GM21447 (cell line): Measurements from ENCODE around the gene CDH18.

ENCODE experiments used
- ATAC-seq: cut with Tn5 transposase; IDR thresholded peaks from one replicate; pipeline ENCODE4 v1.9.1; 2021; ENCODE audit not compliant: unreplicated experiment

CDH18 gene, protein sequence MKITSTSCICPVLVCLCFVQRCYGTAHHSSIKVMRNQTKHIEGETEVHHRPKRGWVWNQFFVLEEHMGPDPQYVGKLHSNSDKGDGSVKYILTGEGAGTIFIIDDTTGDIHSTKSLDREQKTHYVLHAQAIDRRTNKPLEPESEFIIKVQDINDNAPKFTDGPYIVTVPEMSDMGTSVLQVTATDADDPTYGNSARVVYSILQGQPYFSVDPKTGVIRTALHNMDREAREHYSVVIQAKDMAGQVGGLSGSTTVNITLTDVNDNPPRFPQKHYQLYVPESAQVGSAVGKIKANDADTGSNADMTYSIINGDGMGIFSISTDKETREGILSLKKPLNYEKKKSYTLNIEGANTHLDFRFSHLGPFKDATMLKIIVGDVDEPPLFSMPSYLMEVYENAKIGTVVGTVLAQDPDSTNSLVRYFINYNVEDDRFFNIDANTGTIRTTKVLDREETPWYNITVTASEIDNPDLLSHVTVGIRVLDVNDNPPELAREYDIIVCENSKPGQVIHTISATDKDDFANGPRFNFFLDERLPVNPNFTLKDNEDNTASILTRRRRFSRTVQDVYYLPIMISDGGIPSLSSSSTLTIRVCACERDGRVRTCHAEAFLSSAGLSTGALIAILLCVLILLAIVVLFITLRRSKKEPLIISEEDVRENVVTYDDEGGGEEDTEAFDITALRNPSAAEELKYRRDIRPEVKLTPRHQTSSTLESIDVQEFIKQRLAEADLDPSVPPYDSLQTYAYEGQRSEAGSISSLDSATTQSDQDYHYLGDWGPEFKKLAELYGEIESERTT

DNA sequence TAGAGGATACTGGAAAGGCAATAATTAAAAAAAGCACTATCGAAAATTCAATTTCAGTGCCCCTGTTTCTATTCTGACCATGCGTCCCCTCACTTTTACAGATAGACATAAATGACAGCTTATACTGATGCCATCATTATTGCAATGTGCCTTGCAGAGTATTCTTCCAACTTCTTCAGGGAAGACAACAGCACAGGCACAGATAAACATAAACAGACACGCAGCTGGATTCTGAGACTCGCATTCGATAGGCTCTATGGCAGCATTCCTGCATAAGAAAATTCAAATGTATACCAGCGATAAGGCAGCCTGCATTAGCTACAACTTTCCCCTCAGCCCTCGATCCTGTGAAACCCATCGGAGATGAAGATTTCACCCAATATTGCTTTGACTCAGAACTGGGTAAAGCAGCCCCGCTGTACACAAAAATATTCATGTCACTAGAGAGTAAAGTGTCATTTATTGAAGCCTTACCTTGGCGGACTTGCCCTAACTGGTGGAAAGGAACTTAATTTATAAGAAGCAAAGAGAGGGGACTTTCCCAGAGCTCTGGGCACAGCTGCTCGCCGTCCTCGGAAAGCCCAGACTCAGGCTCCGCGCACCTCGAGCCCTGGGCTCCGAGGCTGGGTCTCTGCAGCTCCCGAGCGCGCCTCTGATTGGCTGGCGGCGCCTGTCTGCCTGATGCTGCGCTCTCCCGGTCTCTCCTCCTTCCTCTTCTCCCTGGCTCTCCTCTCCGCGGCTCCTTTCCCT lies at the start of gene CDH18:
CDH18 (minus strand) TSS at position 589 of the 750 bp plus-strand sequence. CDS start 149,214 bp downstream, outside the sequence.
- ATAC-seq = no peak

DNA sequence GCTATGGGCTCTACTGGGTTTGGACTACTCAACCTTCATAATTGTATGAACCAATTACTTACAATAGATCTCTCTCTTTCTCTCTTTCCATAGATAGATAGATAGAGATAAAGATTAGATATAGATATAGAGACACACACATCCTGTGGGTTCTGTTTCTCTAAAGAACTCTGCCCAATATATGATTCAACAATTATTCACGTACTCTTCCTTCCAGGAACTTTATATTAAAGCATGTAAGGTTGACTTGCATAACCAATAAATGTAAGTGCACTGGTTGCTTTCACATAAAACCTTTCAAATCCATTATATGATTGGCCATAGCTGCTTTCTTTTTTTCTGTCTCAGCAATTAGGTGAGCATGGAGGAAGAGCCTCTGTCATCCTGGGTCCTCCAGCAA lies 46.7 kb upstream of the CDH18 start:
- ATAC-seq = no peak

DNA sequence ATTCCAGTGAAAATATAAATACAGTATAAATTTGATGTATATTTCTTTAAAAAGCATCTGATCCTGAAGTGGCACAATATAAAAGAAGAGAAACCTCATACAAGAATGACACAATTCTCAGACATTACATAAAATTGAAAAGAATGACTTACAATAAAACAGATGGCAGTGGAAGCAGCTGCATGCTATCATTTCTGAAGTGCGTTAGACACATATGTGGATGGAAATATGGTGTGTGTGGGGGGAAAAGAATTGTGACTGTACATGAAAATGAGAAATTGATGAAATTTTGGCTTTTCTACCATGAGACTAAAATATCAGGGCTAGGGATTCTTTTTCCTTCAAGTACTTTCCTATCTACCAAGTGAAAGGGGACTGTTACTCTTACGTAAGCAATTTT lies 45.9 kb upstream of the CDH18 start:
- no peak for ATAC-seq

DNA sequence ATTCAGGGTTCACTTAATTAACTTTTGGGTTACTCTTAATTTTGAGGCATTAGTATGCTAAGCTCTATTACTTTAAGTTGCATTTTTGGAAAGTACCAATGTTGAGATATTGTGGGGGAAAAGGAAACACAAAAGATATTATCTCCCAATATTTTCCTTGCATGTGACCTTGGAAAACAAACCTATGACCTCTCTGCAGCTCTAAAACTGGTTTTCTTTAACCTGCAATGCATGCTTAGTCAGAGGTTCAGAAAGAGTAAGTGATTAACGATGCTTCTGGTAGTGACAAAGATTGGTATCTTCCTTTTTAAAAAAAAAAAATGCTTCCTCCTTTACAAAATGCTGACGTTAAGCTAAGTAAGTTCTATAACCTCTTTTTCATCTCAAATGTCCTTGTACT lies 44.9 kb upstream of the CDH18 start:
- ATAC-seq = no peak

DNA sequence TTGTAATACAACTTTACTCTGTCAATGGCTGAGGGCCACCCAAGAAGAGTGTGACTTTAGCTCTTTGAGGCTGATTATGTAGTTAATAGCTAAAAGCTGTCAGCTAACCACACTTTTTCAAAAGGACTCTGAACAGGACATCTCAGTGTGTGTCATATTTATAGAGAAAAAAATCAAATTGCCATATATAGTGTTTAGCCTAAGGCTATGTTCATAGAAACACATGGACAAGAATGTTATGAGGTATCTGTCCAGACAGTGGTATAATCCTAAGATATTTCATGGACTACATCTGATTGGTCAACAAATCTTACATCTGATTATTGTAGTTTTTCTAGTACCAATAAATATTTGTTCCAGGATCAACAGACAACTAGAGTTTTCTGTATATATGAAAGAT lies 42.1 kb upstream of the CDH18 start:
- no peak for ATAC-seq

DNA sequence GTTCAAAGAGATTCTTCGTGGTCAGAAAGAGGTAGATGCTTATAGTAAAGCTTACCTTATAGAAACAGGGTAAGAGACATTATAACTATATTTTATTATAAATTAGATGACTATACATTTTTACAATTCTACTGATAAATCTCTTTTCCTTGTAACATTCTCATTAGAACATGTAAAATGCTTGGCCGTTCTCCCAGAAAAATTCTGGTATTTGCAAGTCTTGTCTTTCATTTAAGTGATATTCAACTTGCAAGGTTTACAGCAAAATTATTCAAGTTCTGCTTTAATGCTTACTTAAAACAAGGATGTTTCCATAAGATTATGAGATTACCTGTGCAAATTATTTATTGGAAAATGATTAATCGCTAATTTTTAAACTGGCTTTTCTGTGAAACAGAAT lies 41.3 kb upstream of the CDH18 start:
- no peak for ATAC-seq

DNA sequence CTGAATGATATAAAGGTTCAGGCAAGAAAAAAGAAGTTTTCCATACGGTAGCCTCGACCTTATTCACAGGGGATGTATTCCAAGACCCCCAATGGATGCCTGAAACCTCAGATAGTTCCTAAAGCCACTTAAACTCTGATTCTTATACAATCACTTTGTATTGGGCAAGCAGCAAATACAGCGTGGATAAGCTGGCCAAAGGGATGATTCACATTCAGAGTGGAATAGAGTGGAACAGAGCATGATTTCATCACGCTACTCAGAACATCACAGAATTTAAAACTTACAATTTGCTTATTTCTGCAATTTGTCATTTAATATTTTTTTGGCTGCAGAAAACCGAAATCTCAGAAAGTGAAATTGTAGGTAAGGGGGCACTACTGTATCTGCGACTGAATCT lies 40.5 kb upstream of the CDH18 start:
- ATAC-seq = no peak

DNA sequence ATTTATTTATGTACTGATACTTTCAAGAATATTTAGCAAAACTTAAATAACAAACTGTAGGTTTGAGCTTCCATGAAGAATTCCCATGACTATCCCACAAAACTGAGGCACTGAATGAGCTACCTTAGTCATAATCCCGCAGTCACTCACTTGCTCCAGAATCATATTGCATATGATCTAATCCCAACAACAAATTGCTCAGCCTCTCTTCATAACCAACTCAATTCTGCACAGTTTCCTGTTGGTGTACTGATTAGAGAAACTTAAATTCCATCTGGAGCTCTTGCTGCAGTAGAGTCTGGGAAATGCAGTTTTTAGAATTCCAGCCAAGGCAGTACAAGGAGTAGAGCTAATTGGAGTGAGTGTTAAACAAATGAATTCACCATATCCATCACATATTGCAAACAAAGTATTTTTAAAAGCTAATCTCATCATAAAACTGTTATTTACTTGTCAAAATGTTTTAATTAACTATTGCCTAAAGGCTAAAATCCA lies 35.7 kb upstream of the CDH18 start:
- ATAC-seq = no peak

DNA sequence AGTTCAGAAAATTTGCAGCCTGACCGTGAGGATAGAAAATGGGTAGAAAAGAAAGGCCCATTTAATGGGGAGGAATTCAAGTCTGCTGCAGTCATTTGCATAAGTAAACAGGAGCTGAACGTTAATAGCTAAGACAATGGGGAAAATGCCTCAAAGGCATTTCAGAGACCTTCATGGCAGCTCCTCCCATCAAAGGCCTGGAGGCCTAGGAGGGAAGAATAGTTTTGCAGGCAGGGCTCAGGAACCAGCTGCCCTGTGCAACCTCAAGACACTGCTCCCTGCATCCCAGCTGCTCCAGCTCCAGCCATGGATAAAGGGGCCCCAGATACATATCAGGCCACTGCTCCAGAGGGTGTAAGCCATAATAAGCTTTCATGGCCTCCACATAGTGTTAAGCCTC lies 32.2 kb upstream of the CDH18 start:
- no peak for ATAC-seq

DNA sequence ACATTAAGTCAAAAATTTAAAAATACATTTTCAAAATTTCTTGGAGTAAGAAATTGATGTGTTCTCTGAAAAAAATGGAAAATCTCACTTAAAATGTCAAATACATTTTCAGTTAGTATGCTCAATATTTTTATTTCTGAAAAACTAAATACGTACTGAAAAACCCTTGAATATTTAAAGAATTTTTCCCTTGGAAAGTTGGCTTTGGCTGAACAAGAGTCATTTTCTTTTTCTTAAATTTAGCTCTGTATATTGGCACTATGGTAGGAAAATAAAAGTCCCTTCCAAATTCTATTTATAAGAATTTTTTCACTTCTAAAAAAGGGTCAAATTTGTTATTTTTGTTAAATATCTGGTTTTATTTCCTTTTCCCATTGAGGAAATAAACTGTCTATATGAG lies 29.0 kb upstream of the CDH18 start:
- no peak for ATAC-seq

DNA sequence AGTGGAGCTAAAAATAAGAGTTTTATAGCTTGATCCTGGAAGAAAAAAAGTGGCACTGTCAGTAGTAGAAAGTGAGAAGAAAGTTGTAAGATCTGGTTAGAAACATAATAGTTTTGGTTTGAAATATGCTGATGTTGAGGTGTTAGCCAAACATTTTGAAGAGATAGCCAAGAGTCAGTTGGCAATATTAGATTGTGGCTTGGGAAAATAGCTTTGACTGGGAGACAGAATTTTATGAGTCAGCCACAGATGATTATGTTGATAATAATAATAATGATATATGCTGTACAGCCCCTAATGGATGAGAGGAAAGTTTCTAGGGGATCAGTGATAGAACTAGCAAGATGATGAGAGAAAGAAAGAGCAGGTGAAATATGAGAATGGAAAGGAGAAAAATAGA lies 12.4 kb upstream of the CDH18 start:
- no peak for ATAC-seq

DNA sequence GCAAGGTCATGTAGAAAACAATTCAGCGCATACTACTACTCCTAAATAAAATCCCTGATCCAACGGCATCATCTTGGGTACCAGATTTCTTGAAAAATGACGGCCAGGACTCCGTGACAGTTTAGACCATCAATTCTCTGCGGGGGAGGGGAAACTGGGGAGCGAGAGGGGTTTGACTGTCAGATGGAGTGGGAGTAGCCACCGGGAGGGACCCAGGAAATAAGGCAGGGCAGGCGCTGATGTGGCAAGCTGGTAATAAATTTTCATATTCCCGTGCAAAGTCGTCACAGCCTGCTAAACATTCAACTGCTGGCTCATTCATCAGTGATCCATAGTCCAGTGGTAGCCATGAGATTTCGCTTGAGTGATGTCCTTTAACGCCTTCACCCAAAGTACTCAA lies 457 bp upstream of the CDH18 start:
- no peak for ATAC-seq

DNA sequence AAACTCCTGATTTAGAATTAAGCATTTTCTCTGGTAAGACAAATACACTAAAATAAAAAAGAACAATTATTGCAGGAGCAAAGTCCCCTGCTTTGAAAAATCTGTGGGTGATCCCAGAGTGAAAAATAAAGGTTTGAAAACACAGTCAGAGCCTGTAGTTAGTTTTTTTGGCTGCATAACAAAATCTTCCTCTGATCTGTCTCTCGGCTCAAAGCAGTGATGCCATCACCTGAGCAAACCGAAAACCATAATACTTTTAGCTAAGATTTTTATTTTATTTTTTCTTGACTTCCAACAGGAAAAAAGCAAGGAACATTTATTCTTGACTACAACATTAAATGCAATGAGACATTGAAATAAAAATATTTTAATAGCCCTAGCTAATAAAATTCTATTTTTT lies 1.2 kb downstream of the CDH18 start:
- no peak for ATAC-seq

DNA sequence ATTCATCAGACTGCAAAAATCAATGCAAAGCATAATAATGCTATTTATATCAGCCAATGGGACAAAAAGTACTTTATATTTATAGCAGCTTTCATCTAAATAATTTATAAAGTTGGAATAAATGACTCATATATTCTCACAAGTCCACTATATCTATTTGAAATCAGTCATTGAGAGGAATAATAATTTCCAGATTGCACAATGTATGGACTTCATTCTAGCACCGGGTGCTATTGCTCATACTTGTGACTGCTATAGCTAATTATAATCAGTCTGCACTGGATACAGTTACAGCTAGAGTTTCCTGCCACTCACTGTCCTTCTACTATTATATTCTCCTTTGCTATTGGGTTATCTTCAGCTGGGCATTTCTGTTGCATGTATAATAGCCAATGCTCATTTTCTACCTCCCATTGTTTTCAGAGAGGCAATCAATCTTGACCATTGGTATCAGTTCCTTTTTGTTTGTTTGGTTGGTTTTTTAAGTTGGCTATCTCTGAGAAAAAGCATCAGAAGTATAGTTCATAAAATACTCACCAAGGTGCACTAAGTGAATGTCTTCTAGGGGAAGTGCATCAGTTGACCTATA lies 1.9 kb downstream of the CDH18 start:
- ATAC-seq = no peak

DNA sequence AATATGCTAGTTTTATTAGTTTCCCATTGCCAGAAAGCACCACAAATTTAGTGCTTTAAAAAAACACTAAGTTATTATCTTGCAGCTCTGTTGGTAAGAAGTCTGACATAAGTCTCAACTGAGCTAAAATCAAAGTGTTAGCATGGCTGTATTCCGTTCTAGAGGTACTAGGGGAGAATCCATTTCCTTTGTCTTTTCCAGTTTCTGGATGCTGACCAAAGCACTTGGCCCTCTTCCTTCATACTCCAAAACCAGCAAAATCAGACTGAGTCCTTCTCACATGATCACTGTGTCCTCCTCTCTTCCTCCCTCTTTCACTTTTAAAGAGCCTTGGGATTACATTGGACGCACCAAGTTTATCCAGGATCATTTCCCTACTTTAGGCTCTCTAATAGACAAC lies 9.5 kb downstream of the CDH18 start:
- no peak for ATAC-seq

DNA sequence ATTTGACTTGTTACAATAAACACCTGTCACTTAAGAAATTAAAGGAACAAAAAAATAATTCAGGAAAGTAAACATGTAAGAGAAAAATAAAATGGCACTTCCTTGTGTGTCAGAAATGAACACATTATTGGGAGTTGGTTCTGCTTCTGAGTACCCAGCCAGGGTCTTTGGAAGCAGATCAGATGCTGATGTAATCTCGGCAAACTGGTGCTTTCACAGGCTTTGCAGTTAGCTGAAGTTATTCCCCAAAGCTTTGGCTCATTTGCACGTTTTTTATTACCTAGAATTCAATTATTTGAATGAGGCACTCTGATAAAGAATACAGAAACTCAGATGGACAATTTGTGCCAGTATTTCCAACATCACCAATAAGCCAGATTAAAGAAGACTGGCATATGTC lies 10.9 kb downstream of the CDH18 start:
- ATAC-seq = no peak

DNA sequence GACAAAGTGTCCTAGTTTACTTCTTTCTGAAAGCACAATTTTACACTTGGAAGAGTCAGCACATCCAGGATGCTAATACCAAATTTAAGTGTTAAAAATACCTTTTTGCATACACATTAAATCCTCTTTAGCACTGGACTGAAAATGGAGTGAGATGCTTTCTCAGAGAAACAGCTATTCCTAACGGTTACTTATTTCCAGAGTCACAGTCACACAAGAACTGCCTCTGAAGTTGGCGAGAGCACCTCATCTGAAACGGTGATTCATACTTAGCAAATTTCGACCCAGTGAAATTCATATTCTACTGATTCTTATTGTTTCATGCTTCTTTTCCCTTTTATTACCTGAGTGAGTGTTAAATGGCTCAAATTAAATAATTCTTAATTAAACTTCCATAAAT lies 12.2 kb downstream of the CDH18 start:
- ATAC-seq = no peak

DNA sequence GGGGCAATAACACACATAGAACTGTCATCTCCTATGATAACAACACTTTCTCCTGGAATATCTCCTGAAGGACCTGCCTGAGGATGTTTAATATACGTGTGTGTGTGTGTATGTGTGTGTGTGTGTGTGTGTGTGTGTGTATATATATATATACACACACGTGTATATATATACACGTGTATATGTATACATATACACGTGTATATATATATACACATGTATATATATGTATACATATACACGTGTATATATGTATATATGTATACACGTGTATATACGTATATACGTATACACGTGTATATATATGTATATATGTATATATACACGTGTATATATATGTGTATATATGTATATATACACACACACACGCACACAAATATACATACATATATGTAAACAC lies 27.5 kb downstream of the CDH18 start:
- no peak for ATAC-seq

DNA sequence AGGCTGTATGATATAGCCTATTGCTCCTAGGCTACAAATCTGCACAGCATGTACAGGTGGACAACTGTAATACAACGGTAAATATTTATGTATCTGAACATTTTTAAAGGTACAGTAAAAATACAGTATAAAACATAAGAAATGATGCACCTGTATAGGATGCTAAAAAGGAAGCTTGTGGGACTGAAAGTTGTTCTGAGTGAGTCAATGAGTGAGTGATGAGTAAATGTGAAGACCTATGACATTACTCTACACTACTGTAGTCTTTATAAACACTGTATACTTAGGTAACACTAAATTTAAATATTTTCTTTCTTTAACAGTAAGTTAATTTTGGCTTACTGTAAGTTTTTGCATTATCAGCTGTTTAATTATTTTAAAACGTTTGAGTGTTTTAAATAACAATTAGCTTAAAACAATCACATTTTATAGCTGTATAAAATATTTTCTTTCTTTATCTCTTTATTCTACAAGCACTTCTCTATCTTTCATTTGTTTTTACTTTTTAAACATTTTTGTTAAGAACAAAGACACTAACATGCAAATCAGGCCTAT lies 28.1 kb downstream of the CDH18 start:
- ATAC-seq = no peak

DNA sequence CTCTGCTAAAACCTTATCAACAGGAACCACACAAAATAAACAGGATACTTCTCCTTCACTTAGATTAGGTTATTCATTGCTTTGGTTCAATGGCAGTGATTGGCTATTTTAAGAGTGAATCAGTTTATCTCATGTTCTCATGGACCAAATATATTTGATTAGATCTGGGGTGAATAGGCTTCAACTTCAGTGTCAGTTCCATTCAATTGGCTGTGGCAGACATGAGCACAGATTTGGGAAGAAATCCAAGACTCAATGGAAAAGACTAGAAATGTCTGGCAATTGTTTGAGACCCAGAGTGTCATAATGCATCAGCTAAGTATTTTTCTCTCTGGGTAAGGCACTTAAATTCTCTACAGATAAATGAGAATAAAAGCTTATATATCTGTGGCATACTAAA lies 37.1 kb downstream of the CDH18 start:
- ATAC-seq = no peak

DNA sequence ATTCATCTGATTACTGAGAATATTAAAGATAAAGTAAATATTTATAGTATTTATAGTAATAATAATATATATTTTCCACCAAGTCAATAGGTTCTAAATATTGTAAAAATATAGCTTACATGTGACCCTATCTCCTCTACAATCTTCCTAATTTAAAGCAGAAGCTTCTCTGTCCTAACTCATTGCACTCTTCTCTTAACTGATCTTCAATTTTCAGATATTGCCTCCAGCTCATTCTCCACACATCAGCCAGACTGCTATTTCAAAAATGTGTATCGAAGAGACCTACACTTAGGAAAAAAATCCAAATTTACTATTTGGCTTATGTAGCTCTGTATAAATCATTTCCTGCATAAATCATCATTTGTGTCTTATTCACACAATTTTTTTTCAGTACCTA lies 47.8 kb downstream of the CDH18 start:
- no peak for ATAC-seq
